ENCODE measurements around the gene PRPF6.

The PRPF6 gene

GRCh38 chr20:63945031-63945658 is 35.8 kb upstream of the PRPF6 start:
- no peak for DNase-seq

GRCh38 chr20:63945921-63946920 is 34.7 kb upstream of the PRPF6 start:
- no peak for DNase-seq

- DNase-seq, result no peak
Measured at GRCh38 chr20:63946986-63947637, 33.8 kb upstream of the PRPF6 start.

DNA sequence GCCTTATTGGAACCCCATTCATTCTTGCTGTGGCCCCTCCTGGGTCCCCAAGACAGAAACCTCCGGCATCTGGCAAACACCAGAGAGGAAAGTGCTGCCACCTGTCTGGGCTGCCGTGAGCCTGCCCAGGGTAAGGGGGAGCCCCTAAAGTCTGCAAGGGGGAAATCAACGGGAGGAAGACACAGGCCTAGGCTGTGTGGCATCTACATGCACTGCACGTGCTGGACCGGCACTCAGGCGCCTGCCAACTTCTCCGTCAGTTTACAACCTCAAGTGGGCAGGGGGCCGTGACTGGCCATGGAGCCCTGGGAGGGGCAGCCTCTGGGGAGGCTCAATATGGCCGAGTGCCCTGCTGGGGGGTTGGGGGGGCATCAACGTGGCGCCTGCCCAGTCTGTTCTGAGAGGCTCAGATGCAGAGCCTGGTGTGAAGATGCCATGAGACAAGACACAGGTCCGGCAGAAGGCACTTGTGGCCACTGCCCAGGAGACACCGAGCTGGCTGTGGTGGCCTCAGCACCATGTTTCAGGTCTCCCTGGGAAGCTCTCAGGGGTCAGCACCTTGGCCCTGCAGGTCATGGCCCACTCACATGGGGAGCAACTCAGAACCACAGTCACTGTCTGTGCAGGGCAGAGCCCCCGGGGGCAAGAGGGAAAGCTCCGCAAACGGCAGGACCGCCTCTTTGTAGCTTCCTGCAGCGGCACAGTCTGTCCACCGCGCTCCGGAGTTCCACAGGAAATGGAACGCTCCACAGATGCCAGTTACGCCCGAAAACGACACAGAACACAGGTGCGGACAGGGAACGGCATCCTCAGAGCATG is 33.1 kb upstream of the PRPF6 start:
- DNase-seq, result peak in 36 of 56 donors; percentile 11 to 70 (median 40)

DNA sequence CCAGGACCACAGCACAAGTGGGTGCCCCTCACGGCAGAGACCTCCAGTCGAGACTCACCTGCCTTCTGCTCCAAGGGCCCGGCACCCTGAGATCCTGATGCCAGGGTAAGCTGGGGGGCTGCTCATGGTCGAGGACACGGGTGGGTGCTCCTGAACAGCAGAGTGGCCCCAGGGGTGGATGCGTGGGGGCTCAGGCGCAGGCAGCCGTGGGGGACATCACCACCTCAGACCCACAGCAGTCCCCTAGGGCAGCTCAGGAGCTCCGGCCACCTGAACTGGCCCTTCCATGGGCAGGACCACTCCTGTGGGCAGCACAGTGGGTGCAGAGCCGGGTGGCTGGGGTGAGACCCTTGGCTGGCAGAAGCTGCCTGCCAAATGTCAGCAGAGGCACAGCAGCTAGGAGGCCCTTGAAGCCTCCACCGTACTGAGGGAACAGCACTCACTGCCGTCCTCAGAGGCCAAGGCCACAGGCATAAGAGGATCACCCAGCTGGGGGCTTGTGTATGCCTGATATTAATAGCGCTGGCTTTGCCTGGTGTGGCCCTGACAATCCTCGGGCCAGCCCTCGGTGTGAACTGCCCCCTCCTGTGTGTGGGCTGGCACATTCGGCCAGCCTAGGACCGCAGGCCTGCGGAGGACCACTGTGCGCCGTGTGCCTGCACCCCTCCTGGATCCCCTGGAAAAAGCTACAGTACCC is 30.1 kb upstream of the PRPF6 start:
- DNase-seq, result no peak

DNA sequence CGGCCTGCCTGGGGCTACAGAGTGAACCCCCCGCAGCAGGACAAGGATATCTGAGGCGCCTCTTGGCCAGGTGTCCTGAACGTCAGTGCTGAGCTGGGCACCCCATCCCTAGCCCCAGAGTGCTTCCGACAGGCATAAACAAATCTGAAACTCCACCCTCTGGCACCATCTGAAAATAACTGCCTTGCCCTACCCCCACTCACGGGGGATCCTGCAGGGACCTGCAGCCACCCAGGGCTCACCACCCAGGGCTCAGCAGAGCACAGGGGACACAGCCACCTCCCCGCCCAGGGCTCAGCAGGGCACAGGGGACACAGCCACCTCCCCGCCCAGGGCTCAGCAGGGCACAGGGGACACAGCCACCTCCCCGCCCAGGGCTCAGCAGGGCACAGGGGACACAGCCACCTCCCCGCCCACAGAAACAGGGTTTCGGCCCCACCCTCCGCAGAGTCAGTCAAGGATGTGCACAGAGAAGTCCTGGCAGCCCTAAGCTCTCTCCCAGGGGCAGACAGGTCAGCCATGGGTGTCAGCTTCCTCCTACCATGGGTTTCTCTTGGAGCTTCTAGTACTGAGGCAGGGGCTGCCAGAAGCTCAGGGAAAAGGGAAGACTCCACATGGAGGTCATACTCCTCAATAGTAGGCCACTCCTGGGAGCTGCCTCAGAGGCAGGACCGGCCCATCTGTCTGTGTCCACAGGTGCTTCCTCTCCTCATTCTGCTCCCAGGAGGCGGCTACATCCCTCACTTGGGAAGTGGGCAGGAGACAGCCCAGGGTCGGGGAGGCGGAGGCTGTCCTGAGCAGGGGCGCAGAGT is 29.3 kb upstream of the PRPF6 start:
- no peak for DNase-seq

GRCh38 chr20:63952210-63952535 is 28.8 kb upstream of the PRPF6 start:
- DNase-seq, result no peak

DNA sequence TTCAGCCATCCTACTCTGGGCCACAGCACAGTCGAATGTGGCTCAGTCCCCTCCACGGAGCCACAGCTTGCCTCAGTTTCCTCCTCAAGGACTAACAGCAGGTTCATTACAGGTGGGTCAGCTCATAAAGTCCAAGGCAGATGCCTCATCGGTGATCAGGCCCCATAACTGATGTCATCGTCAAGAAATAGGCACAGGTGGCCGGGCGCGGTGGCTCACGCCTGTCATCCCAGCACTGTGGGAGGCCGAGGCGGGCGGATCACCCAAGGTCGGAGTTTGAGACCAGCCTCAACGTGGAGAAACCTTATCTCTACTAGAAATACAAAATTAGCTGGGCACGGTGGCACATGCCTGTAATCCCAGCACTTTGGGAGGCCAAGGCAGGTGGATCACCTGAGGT is 28.2 kb upstream of the PRPF6 start:
- DNase-seq, result no peak

- DNase-seq, result no peak
Measured at GRCh38 chr20:63953764-63954429, 27.0 kb upstream of the PRPF6 start.

DNA sequence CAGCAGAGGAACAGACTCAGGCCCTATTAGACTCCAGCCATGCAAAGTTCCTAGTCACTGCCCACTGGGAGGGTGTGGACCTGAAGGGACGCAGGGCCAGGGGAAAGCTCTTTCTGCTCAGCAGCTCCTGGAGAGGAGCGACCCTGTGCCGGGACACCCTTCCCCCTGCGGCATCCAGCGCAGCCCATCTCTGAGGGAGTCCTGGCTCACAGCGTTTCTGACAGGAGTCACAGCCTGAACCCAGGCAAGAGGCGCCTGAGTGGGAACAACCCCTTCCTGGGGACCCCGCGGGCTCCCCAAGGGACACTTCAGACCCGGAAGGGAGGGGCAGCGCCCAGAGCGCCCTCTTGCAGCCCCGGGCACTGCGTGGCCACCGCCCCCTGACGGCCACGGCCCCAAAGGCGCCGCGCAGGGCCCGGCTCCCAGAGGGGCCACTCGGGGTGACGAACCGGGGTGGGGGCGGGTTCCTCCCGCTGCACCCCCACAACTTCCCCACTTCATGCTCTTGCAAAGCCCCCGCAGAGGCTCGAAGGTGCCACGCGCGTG is 25.6 kb upstream of the PRPF6 start:
- peak in 34 of 56 donors; percentile 27 to 74 (median 53) for DNase-seq

- peak; percentile 42 to 97 (median 82) for DNase-seq
Measured at GRCh38 chr20:63955827-63956663, 24.9 kb upstream of the PRPF6 start, which contains the start of gene UCKL1. Gene UCKL1, minus strand, starts transcription at chr20:63956416. Its CDS starts 44 bp downstream, at chr20:63956372.

DNA sequence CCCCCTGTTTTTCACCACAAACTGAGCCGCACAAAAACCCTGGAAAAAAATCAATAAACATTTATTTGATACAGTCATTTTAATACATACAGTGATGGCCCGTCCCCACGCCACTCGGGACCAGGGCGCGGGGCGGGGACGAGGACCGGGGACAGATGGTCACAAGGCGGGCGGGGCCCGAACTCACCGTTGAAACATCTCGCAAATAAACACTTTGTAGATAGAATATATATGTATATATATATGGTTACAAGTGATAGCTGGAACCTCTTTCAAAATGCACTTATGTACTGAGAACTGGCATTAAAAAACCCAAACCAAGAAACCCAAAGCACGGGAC is 24.3 kb upstream of the PRPF6 start:
- DNase-seq, result peak in 2 of 56 donors; percentile 34 to 52

DNA sequence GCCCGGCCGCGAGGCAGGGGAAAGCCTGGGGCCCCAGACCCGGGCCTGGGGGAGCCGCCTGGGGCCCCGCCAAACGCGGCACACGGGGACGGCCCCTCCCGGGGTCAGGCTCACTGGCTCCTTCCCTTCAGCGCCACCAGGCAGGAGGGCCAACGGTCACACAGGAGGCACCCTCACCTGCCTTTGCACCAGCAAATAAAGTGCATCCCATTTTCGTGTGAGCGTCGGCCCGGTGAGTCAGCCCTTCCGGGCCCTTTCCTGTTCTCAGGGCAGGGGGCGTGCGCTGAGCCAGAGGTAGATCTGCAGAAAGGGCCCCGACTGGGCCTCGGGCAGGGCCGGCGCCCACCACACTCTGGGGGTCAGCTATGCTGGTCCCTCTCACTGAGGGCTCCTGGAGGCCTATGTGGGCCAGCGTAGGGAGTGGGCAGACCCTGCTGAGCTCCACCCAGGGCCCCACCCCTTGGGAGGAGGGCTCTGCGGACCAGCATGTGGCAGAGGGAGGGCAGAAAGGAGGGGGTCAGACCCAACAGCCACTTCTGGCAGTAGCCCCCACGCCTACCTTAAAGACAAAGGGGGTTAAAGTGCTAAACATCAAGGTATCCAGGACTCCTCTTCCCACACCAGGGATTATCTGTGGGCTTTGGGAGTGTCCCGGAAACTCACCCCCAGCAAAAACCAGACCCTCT is 23.8 kb upstream of the PRPF6 start:
- peak in 40 of 56 donors; percentile 7 to 72 (median 40) for DNase-seq

DNA sequence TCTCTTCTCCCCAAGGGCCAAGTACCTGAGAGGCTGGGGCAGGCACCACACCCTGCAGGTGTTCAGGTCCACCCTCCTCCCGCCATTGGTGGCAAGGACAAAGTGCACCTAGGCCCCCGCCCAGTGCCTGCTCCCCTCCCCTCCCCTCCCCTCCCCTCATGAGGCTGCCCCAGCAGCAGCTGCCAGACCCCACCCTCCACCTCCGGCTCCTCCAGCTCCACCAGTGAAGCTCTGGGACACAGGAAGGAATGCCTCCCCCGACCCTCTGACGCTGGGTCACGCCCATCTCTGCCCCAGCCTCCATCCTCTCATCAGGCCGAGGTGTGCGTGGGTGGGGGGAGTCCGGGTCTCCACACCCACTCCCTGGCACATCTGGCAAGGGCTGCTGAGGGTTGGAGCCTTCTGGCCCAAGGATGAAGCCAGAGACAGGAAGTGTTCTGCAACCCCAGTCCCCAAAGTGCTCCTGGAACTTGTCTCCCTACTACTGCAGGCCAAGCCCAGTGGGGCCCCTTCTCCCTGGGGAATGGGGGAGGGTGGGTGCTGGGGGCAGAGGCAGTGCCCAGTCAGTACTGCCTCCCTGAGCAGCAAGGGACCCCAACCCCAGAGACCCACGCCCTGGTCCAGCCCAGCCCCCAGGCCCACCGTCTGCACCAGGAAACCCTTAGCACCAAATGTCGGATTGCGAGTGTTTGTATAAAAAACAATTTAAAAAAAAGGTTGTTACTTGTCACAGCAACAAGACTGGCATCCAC is 23.1 kb upstream of the PRPF6 start:
- DNase-seq, result peak in 4 of 56 donors; percentile 16 to 36 (median 25)

DNA sequence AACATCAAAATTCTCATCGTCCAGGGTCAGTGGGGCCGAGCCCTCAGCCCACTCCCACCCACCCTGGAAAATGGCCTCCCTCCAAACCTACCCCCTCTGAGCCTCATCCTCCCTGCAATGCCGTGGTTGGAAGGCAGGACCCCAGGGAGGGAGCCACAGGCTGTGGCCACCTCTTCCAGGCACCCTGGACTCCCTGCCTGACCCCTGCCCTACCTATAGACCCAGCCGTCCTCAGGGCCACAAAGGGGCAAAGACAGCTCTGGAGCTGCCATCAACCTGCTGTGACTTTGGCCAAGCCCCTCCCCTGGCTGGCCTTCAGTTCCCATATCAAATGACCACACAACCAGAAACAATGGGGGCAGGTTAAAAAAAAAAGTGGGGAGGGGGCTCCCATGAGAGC is 22.5 kb upstream of the PRPF6 start:
- DNase-seq, result no peak

GRCh38 chr20:63958964-63959698 is 21.8 kb upstream of the PRPF6 start:
- DNase-seq, result no peak

Measured in nucleus accumbens (tissue), 56 donors.